Measurements from ENCODE around the gene GATM. TPM values are rescaled to one million over a fixed set of nuclear protein-coding genes. Genes with fewer than 3 reads are reported as not detected.

Gene GATM
- total RNA-seq, 1 donor, result 0.18 TPM

DNA sequence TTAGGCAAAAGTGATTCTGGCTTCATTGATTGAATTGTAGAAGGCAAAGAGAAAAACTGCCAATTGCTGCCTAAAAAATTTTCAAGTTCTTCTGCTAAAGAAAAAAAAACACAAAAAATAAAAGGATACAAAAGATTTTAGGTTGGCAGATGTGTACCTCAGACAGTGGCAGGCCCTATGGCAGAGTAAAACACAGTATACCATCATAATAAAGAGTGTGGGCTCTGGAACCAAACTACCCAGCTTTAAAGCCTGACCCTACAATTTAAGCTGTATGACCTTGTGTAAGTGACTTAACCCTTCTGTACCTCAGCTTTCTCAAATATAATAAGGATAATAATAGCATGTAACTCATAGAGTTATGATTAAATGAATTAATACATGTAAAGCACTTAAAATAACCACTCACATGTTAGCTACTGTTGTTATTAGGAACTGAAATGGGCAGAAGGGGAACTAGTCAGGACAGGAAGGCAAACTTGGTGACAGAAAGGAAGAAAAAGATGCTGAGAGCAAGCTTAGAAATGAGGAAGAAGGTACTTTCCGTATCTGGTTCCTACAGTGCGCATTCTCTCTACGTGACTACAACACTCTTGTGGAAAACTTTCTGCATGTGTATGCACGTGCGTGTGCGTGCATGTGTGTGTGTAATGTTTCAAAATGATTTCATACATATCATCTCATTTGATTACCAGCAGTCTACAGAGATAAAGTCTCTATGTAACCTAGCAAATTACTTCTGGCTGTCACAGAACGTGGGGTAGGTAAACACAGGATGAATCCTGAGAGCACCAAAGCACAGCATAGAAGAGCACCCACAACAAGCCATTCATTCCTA is 13.6 kb upstream of the GATM start:
- no peak overlapping the region for H3K4me3 ChIP-seq (ENCODE audit: low read depth, low read length)
- DNase-seq (ENCODE audit: low read depth), result no peak
- TF ChIP-seq, protein P1, sequence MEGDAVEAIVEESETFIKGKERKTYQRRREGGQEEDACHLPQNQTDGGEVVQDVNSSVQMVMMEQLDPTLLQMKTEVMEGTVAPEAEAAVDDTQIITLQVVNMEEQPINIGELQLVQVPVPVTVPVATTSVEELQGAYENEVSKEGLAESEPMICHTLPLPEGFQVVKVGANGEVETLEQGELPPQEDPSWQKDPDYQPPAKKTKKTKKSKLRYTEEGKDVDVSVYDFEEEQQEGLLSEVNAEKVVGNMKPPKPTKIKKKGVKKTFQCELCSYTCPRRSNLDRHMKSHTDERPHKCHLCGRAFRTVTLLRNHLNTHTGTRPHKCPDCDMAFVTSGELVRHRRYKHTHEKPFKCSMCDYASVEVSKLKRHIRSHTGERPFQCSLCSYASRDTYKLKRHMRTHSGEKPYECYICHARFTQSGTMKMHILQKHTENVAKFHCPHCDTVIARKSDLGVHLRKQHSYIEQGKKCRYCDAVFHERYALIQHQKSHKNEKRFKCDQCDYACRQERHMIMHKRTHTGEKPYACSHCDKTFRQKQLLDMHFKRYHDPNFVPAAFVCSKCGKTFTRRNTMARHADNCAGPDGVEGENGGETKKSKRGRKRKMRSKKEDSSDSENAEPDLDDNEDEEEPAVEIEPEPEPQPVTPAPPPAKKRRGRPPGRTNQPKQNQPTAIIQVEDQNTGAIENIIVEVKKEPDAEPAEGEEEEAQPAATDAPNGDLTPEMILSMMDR (IDR thresholded peaks at IDR 0.05; ENCODE audit: insufficient read depth, low read length), result no peak

DNA sequence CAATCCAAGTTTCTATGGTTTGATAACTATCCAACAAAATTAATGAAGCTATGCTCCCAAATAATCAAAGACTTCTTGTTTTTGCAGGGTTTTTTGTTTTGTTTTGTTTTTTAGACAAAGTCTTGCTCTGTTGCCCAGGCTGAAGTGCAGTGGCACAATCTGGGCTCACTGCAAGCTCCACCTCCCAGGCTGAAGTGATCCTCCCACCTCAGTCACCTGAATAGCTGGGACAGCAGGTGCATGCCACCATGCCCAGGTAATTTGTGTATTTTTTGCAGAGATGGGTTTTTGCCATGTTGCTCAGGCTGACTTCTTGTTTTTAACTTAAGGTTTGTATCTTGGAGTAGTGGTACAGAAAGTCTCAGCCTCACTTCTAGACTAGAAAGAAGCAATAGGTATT is 11.0 kb upstream of the GATM start:
- no peak for DNase-seq (ENCODE audit: low read depth)
- no peak overlapping the region for H3K4me3 ChIP-seq (ENCODE audit: low read depth, low read length)
- TF ChIP-seq, protein P1 (IDR thresholded peaks at IDR 0.05; ENCODE audit: insufficient read depth, low read length), result no peak

DNA sequence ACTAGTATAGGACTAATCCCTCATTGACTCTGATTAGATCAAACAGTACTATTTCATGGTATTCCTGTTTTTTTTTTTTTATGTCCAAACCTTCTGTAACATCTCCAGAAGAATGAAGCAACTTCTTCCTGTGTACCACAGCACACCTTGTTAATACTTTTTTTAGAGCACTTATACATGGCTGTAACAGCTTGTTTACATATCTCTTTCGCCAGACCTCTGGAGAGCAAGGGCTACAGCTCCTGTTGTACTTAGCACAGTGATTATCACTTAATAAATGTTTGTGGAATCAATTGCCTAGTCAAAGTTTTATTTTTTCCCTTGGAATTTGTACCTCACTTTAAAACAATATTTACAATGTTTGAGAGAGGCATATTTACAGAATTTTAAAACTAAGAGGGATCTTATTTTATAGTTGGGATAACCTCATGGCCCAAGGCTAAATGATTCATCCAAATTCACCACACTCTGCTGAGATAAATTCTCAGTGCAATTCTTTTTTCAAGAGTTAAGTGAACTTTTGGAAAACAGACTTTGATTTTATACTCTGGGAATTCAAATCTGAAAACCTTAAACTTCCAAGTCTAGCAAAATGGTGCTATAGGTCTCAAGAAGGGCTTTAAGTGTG is 9.2 kb upstream of the GATM start:
- TF ChIP-seq, protein P1 (IDR thresholded peaks at IDR 0.05; ENCODE audit: insufficient read depth, low read length), result no peak
- H3K4me3 ChIP-seq (ENCODE audit: low read depth, low read length), result no peak overlapping the region
- no peak for DNase-seq (ENCODE audit: low read depth)

DNA sequence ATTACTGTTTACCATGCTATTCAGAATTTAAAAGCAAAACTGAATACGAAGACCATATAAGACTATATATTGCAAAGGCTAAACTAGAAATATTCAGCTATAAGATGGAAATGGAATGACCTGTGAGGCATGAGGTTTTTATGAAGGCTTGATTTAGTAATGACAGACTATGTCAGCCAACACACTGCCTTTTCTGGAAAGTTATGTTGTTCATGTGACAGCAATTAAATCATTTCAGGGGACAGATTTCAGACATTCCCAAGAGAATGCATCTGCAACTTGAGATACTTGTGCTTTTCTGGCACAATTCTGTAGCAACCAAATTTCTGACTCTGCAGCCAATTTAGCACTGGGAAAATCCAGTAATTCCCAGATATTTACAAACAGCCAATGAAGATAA is 8.6 kb upstream of the GATM start:
- TF ChIP-seq, protein P1 (IDR thresholded peaks at IDR 0.05; ENCODE audit: insufficient read depth, low read length), result no peak
- DNase-seq (ENCODE audit: low read depth), result no peak

DNA sequence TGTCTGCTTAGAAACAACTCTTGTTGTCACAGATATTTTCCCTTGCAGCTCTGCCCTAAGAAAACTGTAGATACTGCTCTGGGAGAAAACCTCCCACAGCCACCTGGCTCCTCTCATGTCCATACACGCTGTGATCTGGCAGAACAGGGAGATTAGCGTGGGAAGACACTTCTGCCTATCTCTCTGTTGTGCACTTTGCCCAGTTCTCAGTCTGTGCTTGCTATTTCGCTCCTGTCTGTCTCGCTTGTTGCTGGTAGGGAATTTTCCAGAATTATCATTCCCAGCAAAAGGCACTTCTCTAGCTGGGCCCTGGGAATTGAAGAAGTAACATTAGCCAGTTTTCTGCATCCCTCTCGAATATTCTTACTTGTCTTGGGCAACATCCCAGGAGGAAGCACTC is 8.1 kb upstream of the GATM start:
- DNase-seq (ENCODE audit: low read depth), result no peak
- no peak overlapping the region for H3K4me3 ChIP-seq (ENCODE audit: low read depth, low read length)
- TF ChIP-seq, protein P1 (IDR thresholded peaks at IDR 0.05; ENCODE audit: insufficient read depth, low read length), result no peak

More for the DNA sequence above, 8.6 kb upstream of the GATM start:
- H3K4me3 ChIP-seq (ENCODE audit: low read depth, low read length), result no peak overlapping the region

DNA sequence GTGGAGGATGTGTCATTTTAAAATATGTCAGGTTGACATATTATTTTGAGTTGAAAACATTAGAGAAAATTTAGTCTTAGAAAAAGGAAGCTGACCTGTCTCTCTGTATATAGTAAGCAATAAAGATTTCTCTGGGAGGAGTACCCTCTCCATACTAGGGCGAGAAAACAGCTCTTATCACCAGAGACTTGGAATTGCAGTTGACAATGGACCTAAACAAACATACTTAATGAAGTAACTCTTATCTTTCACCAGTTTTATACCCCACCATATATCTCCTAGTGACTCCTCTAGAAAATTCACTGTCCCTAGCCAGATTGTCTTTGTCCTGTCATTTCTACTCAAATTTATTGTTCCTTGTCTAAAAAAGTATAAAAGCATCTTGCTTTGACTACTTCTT is 7.2 kb upstream of the GATM start:
- no peak for DNase-seq (ENCODE audit: low read depth)
- H3K4me3 ChIP-seq (ENCODE audit: low read depth, low read length), result no peak overlapping the region
- TF ChIP-seq, protein P1 (IDR thresholded peaks at IDR 0.05; ENCODE audit: insufficient read depth, low read length), result no peak
